AG04450 (cell line): Measurements from ENCODE around the gene SMCO4. TPM values are rescaled to one million over a fixed set of nuclear protein-coding genes. Genes with fewer than 3 reads are reported as not detected.
"Not testable (repeated sequence)": the region's sequence is repeated elsewhere in the genome, so short reads cannot be mapped to it uniquely, and the experiment has no call there.

Experiments used
- CTCF ChIA-PET: fragments of 300-600, 350-600 bp; formaldehyde crosslinking; extraction: SDS; loops from one replicate; lab custom pipeline; 2022; ENCODE audit warnings: antibody characterized with exemption, inconsistent platforms; lab: Charles Lee
- POLR2A ChIA-PET: fragments of 350-600 bp; formaldehyde crosslinking; extraction: SDS; loops from one replicate; lab custom pipeline; 2021; ENCODE audit warnings: antibody characterized with exemption, inconsistent platforms; lab: Yijun Ruan, JAX
- DNase-seq: peaks from one replicate; pipeline ENCODE4 v3.0.0-alpha.2; 2011; ENCODE audit warnings: low read depth, low spot score
- H3K27ac ChIP-seq: one replicate; pipeline ENCODE4 v1.5.1; 2012; ENCODE audit warnings: low read depth, low read length, control low read depth
- H3K27me3 ChIP-seq: one replicate; pipeline ENCODE4 v1.6.0; 2012; ENCODE audit warnings: low read length; ENCODE audit not compliant: control insufficient read depth, insufficient read depth
- H3K4me3 ChIP-seq: 2 replicates; pipeline ENCODE4 v1.5.1; 2011; ENCODE audit warnings: mild to moderate bottlenecking, low read depth, low read length, control low read depth
- H3K9me3 ChIP-seq: 2 replicates; pipeline ENCODE4 v1.5.1; 2012; ENCODE audit warnings: low read length; ENCODE audit not compliant: control insufficient read depth, insufficient read depth
- CTCF ChIP-seq: IDR thresholded peaks from 2 replicates; pipeline ENCODE4 v1.5.1; 2011; ENCODE audit warnings: low read depth, low read length, control low read depth, inconsistent platforms
- polyA minus RNA-seq: library from RNA; depleted of rRNA, polyadenylated mRNA; stranded (reverse); fragments of >200 nt; gene quantifications from 2 replicates; pipeline ENCODE4 v1.2.3, GENCODE V29; 2011; rRNA and poly(A)+ RNA removed
- polyA plus RNA-seq: library from polyadenylated mRNA; depleted of rRNA; stranded (reverse); fragments of >200 nt; gene quantifications from 2 replicates; pipeline ENCODE4 v1.2.3, GENCODE V29; 2011; rRNA removed

SMCO4 gene, protein sequence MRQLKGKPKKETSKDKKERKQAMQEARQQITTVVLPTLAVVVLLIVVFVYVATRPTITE
- polyA plus RNA-seq (8.6 and 9.4 TPM in 2 replicates), polyA minus RNA-seq (3.6 and 5.7 TPM in 2 replicates)

- no peak for DNase-seq
- ChIA-PET POLR2A (interaction anchor here (1.5 kb wide), 1 partner anchor 10 kb away, joined by 7 read pairs; no protein-coding TSS in a partner anchor), CTCF (interaction anchor here (0.9 to 3.4 kb wide), 2 partner anchors 218 to 309 kb away, joined by 4 to 22 read pairs; no protein-coding TSS in a partner anchor)
Observed at GRCh38 chr11:93543292-93543977, at the start of gene SMCO4. Gene SMCO4, minus strand, starts transcription at chr11:93543391. Its CDS starts 64,202 bp downstream, at chr11:93479189.

GRCh38 chr11:93591247-93591898, 48.2 kb upstream of the SMCO4 start:
- Histone ChIP-seq H3K27me3 (peaks cover 7% of the 10 kb centered on the region), H3K9me3 (no peaks in the 10 kb centered on the region), H3K27ac (no peak overlapping the region), H3K4me3 (no peak overlapping the region)
- CTCF ChIA-PET = interaction anchor here (0.6 kb wide), 1 partner anchor 367 kb away, joined by 5 read pairs; no protein-coding TSS in a partner anchor
- POLR2A ChIA-PET = no interaction called here
- no peak for DNase-seq
- TF ChIP-seq CTCF = no peak

More at GRCh38 chr11:93543292-93543977, at the start of gene SMCO4:
- no peaks in the 10 kb centered on the region; the same call in 1 of the 2 replicates for H3K9me3 ChIP-seq
- H3K27me3 ChIP-seq = peaks cover 21% of the 10 kb centered on the region
- H3K27ac ChIP-seq = peak within 1 kb of the TSS; percentile 31
- TF ChIP-seq CTCF = peak; percentile 68
- peak within 1 kb of the TSS; percentile 70 for H3K4me3 ChIP-seq

- H3K27me3 ChIP-seq = peaks cover 7% of the 10 kb centered on the region
- no peak overlapping the region for H3K27ac ChIP-seq
- DNase-seq = no peak
- H3K9me3 ChIP-seq = no peaks in the 10 kb centered on the region
- POLR2A ChIA-PET = no interaction called here
- CTCF ChIA-PET = no interaction called here
- H3K4me3 ChIP-seq = no peak overlapping the region
- no peak for TF ChIP-seq CTCF
Observed at GRCh38 chr11:93589347-93589746, 46.2 kb upstream of the SMCO4 start.

- DNase-seq = no peak
- Histone ChIP-seq H3K27ac (no peak overlapping the region), H3K4me3 (no peak overlapping the region), H3K9me3 (no peaks in the 10 kb centered on the region), H3K27me3 (peaks cover 7% of the 10 kb centered on the region)
- TF ChIP-seq CTCF = no peak
- ChIA-PET POLR2A (no interaction called here), CTCF (no interaction called here)
Observed at GRCh38 chr11:93587858-93588581, 44.8 kb upstream of the SMCO4 start.

DNA sequence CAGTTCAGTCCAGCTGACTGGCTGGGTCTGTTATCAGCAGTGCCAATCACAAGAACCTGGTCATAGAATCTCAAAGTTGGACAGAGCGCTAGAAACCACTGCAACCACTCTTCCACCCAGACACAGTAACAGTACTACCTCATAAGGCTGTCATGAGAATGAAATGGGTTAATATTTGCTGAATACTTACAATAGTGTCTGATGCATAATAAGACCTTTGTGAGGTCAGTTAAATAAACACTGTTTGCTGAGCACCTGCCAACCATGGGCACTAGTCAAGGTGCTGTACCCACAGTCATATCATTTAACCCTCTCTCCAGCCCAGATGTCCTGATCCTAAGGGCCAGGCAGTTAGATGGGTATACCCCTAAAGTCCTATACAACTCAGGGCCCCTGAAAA, 44.2 kb upstream of the SMCO4 start:
- POLR2A ChIA-PET, H3K27ac ChIP-seq, CTCF ChIA-PET, H3K27me3 ChIP-seq, DNase-seq, H3K9me3 ChIP-seq, H3K4me3 ChIP-seq: not testable (repeated sequence)
